AML-193 (cell line): Measurements from ENCODE around the gene VWA5B2.

Experiments used
- DNase-seq, 2 experiments: peaks; one replicate each; lab custom pipeline; 2025; lab: John Stamatoyannopoulos, UW

VWA5B2 gene

DNA sequence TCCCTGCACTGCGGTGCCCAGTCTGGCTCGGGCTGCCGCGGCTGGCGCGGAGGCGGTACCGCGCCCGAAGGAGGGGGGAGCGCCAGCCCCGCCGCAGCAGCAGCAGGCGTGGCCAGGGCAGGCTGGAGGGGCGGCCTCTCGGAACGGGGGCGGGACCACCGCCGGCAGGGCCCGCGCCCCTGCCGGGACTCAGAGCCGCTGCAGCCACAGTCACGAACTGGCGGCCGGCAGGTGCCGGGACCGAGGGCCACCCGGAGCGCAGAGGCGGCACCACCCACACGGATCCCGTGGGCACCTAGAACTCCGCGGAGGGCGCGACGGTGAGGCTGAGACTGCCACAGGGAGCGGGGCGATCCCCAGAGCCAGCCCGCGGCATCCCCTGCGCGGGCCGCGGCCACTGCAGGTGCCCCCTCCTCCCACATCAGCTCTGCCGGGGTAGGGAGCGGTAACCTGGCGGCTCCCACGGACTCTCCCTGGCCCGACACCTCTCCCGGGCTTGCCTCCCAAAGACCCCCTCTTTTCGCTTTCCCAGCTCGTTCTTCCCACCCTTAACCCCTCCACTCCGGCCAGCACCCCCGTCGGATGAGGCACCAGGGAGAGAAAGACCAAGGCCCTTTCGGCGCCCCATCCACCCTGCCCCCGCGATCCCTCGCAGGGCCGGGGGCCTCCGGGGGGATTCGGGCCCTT is at the start of gene VWA5B2:
Gene VWA5B2 (plus strand): TSS at position 192 of the 687 bp plus-strand sequence. CDS start 944 bp downstream, outside the sequence.
- no peak for DNase-seq

DNA sequence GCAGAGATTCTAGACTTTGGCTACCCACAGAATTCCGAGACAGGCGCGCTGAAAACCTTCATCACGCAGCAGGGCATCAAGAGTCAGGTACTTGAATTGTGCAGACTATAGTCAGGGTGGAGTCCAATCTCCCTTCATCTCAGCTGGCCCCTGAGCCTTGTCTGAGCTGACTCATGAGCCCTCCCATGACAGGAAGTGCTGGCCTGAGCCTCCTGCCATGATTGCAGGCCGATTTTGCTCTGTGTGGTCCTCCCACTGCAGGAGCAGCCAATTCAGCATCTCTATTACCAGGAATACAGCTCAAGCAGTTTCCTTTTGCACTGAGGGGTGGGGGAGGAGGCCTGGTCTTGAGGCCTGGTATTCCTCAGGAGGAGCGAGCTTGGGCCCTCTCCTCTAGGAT is 49.2 kb upstream of the VWA5B2 start:
- no peak for DNase-seq

DNA sequence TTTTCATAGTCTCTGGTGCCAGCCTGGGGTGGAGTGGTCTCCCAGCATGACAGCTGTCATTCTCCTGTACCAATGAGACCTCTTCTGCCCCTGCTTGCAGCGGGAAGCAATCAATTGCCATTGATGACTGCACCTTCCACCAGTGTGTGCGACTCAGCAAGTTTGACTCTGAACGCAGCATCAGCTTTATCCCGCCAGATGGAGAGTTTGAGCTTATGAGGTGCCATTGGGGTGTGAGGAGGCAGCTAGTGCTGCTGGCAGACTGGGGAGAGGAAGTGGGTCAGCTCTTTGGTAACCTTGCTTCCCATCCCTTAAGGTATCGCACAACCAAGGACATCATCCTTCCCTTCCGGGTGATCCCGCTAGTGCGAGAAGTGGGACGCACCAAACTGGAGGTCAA is 47.8 kb upstream of the VWA5B2 start:
- DNase-seq: no peak

DNA sequence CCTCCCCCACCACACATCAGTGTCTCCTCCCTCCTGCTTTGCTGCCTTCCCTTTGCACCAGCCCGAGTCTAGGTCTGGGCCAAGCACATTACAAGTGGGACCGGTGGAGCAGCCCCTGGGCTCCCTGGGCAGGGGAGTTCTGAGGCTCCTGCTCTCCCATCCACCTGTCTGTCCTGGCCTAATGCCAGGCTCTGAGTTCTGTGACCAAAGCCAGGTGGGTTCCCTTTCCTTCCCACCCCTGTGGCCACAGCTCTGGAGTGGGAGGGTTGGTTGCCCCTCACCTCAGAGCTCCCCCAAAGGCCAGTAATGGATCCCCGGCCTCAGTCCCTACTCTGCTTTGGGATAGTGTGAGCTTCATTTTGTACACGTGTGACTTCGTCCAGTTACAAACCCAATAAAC is 45.7 kb upstream of the VWA5B2 start:
- no peak for DNase-seq

DNA sequence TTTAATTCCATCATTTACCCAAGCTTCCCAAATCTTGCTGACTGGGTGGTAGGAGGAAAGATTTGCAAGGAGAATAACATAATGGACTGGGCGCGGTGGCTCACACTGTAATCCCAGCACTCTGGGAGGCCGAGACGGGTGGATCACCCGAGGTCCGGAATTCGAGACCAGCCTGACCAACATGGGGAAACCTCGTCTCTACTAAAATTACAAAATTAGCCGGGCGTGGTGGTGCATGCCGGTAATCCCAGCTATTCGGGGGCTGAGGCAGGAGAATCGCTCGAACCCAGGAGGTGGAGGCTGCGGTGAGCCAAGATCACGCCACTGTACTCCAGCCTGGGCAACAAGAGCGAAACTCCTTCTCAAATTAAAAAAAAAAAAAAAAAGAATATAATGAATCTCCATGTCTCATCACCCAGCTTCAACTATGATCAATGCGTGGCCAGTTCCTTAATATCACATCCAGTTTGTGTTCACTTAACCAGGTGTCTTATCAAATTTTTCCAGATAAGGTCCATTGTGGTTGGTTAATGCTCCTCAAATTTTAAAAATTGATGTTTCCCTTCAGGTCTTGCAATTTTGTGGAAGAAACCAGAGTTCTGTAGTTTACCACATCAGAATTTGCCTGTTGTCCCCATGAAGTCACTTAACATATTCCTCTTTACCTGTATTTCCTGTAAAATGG is 44.7 kb upstream of the VWA5B2 start:
- DNase-seq: no peak

DNA sequence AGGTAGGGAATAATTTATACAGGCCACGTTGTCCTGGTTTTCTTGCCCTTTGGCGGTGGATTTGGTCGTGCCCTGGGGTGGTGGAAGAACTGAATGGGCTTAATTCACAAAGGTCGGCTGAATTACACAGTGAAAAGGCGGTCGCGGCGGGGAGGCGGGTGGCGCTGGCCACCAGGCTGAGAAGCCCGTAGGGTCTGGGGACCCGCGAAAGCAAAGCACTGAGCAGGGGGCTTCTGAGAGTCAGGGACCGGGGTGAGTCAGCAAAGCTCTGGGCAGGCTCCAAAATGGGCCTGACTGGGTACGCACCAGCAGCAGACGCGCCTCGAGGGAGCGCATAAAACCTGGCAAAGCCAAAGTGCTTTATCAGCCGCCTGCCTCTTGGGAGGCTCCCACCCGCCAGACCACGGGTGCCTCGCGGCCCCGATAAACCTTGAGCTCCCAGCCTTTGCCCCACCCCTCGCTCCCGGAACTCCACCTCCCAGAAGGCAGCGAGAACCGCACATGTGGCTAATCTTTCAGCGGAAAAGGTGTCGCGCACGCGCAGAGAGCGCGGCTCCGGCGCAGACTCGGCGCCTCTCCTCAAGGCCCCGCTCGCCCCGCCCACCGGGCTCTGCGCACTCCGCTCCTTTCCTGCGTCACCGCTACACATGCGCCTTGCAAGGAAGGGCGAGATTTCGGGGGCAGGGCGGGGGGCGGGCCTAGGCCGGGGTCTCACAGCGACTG is 43.8 kb upstream of the VWA5B2 start:
- peak; percentile 100 for DNase-seq

DNA sequence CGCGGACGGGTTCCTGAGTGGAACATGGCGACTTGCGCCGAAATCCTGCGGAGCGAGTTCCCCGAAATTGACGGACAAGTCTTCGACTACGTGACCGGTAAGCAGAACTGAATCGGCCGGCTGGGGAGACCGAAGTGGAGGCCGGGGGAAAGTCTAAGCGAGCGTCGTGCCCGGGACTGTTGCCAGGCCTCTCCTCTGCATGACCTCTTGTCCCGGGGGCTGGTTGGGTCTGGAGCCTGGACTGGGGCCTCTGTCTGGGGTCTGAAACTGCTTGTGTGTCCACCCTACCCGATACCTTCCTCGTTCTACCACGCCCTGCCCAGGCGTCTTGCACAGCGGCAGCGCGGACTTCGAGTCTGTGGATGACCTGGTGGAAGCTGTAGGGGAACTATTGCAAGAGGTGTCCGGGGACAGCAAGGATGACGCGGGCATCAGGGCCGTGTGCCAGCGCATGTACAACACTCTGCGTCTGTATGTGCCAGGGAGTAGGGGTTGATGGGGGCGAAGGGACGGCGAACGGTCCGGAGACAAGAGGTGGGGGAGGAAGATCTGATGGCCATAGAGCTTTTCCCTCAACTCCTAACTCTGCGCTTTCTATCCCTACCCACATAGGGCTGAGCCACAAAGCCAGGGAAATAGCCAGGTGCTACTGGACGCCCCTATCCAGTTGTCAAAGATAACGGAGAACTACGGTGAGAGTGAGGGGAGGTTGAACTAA is 43.0 kb upstream of the VWA5B2 start, which contains the start of gene ABCF3:
Gene ABCF3 (plus strand): TSS at position 16 of the 718 bp plus-strand sequence. CDS start 9 bp downstream, at position 25.
- DNase-seq: peak; percentile 60 to 64

DNA sequence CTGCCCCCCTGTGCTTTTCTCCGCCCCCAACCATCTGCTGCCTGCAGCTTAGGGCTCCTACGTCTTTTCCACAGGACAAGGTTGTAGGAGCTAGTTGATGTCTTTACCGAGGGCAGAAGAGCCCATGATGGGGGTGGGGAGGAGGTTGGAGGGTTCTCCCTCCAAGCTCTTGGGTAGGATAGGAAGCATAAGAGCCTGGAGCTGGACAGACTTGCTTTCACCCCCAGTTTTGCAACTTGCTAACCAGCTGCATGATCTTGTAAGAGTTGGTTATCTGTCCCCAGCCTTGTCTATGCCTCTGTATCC is 42.5 kb upstream of the VWA5B2 start:
- no peak for DNase-seq

DNA sequence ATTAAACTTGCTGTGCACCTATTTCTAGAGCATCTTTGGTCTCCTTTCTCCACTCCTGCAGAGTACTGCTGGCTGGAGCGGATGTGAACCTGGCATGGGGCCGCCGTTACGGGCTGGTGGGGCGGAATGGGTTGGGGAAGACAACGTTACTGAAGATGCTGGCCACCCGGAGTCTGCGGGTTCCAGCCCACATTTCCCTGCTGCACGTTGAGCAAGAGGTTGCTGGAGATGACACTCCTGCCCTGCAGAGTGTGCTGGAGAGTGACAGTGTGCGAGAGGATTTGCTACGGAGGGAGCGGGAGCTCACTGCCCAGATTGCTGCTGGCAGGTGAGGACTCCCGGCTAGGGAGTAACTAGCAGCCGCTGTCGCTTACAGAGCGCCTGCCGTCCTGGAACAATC is 41.3 kb upstream of the VWA5B2 start:
- DNase-seq: no peak

DNA sequence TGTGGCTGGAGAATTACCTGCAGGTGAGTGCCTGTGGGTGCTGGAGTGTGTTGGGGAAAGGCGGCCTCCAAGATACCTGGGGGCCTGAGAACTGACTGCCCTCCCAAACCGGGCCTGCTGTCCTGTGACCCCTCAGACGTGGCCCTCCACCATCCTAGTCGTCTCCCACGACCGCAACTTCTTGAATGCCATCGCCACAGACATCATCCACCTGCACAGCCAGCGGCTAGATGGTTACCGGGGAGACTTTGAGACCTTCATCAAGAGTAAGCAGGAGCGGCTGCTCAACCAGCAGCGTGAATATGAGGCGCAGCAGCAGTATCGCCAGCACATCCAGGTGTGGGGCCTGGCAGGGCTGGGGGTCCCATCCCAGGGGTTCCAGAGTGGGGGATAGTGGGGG is 40.0 kb upstream of the VWA5B2 start:
- DNase-seq: no peak

DNA sequence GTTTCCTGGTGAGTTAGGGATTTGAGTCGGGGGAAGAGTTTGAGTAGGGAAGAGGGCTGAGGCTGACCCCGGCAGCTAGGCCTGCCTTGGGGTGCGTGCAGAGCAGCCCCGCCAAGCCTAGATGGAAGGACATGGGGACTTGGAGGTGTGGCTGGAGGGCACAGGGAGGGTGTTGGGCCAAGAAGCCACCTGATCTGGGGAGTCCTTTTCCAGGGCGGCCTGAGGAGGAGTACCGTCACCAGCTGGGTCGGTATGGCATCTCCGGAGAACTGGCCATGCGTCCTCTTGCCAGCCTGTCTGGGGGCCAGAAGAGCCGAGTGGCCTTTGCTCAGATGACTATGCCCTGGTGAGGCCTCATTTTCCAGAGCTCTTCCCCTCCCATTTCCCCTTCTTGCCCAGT is 36.5 kb upstream of the VWA5B2 start:
- no peak for DNase-seq

DNA sequence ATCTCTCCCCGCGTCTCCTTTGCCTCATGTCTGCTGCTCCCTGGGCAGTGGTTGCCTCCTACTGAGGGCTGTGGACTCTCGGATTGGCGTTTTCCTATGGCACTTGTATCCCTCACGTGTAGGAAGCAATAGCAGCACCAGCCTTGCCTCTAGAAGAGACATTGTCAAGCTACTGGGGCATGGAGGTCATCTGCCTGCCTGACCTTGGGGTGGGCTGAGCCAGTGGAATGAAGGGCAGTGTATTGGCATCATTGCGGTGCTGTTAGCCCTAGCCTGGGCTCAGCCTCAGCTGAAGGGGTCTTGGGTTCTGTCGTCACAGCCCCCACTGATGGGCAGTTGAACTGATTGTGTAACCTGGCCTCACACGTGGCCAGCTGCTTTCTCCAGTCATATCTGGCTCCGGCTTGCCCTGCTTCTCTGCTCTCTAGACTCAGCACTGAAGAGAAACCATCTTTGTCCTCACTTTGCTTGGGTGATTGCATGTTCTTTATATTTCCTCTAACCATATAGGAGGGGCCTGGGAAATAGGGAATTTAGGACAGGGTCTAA is 35.3 kb upstream of the VWA5B2 start:
- no peak for DNase-seq

DNA sequence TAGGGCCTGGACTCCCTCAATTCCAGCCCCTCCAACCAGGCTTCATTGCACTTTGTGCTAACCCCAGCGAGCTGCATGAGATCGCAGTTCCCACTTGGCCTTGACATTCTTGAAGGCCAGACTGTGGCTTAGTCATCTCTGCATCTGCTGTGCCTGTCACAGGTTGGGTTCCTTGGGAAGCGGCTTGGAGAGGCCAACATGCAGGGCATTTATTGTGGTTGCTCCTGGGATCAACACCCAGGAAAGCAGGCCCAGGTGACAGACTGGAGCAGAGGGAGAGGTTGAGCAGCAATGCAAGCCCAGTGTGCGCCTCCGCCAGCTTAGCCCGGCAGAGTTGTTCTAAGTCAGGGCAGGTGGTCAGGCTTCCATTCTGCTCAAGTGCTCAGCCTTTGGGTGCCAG is 32.8 kb upstream of the VWA5B2 start:
- no peak for DNase-seq

DNA sequence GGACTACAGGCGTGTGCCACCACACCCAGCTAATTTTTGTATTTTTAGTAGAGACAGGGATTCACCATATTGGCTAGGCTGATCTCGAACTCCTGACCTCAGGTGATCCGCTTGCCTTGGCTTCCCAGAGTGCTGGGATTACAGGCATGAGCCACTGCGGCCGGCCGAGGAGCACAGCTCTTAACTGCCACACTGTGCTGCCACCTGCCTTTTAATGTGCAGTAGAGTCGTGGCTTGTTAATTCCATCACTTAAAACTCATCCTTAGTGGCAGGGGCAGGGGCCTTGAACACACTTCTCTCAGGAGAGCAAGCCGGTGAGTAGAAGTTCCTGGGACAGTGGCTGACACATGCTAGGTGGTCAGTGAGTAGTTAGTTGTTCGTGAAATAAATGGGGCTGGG is 30.9 kb upstream of the VWA5B2 start:
- no peak for DNase-seq

DNA sequence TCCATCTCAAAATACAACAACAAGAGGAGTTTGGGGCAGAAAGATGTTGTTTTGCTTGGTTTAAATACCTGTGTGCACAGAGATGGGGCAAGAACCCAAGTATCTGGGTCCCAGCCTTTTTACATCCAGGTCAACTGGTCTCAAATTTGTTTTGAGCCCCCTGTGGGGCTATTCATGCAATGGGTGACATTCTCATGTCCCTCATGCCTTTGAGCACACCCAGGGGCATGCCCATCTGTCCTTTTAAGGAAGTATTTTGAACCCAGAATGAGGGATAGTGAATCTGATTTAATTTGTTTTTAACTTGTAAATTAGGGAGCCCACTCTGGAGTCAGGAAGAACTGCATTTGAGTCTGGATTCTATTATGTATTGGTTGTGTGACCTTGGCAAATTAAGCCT is 28.6 kb upstream of the VWA5B2 start:
- DNase-seq: no peak

DNA sequence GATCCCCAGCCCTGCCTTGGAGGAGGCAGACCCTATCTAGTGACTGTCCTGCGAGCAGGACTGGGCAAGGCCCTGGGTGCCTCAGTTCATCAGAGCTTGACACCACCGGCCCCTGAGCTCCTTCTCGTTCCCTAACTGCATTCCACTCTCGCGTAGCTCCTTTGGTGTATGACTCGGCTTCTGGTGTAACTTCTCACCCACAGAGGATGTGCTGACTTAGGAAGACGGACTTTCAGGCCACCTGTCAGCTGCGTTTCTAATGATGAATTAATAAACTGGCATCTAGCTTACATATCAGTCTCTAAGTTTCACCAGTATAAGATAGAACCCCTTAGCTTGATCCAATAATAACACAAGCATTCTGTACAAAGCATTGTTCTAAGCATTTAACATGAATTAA is 25.9 kb upstream of the VWA5B2 start:
- DNase-seq: no peak

DNA sequence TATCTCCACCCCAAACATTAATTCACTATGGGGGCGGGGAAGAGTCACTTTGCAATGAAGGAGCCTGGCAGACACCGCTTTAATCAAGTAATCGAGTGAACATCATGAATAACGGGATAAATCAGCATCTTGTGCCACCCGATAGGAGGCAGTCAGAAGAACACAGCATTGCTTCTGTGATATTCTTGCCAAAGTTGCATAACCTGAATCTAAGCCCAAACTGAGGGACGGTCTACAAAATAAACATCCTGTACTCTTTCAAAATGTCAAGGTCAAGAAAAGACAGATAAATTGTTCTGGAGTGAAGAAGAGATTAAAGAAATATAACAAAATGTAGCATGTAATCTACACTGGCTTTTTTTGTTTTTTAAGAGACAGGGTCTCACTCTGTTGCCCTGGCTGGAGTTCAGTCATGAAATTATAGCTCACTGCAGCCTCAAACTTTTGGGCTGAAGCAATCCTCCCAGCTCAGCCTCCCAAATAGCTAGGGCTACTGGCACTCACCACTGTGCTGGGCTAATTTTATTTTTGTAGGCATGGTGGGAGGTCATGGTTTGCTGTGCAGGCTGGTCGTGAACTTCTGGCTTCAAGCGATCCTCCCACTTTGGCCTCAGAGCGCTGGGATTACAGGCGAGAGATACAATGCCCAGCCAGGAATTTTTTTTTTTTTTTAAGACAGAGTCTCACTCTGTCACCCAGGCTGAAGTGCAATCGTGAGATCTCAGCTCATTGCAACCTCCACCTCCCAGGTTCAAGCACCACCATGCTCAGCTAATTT is 20.1 kb upstream of the VWA5B2 start:
- no peak for DNase-seq

DNA sequence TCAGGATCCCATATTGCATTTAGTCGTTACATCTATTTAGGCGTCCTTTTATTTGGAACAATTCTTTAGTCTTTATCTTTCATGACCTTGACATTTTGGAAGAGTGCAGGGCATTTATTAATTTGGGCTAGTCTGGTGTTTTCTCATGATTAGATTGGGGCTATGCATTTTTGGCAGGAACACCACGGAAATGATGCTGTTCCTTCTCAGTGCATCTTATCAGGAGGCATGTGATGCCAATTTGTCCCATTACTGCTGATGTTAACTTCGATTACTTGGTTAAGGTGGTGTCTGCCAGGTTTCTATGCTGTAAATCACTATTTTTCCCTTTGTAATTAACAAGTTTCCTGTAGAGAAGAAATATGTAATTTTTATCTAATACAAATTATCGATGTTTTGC is 18.1 kb upstream of the VWA5B2 start:
- DNase-seq: no peak

DNA sequence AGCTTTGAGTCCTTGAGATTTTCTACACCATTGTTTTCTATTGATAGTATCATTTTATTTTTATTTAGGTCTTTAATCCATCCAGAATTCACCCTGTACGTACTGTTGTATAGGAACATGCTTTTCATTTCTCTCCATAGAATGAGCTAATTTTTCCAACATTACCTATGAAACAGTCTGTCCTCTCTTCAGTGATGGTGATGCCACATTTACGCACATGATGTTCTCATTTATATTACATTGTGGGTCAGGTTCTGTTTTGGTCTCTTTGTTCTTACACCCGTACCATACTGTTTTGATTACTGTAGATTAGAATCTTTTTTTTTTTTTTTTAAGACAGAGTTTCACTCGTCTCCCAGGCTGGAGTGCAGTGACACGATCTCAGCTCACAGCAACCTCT is 17.7 kb upstream of the VWA5B2 start:
- no peak for DNase-seq

DNA sequence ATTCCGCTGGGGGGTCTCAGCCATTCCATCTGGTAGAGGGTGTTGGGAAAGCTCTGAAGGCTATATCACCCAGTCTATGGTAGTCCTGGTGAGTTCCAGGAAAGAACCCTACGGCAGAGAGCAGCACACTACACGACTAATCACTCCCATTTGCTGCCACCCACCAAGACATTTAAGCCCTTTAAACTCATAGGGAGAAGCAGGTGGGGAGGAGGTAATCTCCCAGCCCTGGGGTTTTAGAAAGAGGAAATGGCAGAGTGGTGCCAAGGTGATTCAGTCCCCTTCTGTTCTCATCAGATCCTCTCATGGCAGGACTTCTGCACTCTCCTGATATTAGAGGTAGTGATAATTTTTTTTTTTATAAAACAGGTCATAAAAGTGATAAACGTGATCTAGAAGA is 10.6 kb upstream of the VWA5B2 start:
- DNase-seq: no peak

DNA sequence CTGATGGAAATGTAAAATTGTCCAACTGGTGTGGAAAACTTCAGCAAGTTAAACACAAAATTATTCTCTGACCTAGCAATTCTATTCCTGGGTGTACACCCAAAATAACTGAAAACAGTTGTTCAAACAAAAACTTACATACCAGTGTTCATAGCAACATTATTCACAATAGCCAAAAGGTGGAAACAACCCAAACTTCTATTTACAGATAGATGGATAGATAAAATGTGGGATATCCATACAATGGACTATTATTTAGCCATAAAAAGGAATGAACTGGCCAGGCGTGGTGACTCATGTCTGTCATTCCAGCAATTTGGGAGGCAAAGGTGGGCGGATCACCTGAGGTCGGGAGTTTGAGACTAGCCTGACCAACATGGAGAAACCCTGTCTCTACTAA is 6.9 kb upstream of the VWA5B2 start:
- DNase-seq: no peak

DNA sequence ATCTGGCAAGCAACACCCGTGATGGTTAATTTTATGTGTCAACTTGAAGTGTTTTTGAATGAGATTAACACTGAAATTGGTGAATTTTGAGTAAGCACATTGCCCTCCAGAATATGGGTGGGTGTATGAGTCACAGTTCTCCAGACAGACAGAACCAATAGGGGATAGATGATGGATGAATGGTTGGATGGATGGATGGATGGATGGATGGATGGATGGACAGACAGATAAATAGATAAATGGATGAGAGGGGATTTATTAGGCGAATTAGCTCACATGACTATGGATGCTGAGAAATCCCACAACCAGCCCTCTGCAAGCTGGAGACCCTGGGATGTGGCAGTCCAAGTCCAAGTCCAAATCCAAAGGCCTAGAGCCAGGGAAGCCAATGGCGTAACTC is 5.4 kb upstream of the VWA5B2 start:
- DNase-seq: no peak
